GM21367 (cell line): ENCODE results near the gene RAB14.
"Not testable (repeated sequence)": the region's sequence is repeated elsewhere in the genome, so short reads cannot be mapped to it uniquely, and the experiment has no call there.

Source experiments
- ATAC-seq: cut with Tn5 transposase; IDR thresholded peaks from one replicate; pipeline ENCODE4 v1.9.1; 2021; ENCODE audit not compliant: unreplicated experiment

The RAB14 gene

GRCh38 chr9:121169094-121169601 lies 32.5 kb downstream of the RAB14 start:
- no peak for ATAC-seq

GRCh38 chr9:121168052-121168451 lies 33.6 kb downstream of the RAB14 start:
- no peak for ATAC-seq

- no peak for ATAC-seq
These were observed 41.6 kb downstream of the RAB14 start for GRCh38 chr9:121160025-121160424.

GRCh38 chr9:121157939-121158338 lies 43.7 kb downstream of the RAB14 start:
- no peak for ATAC-seq

- peak; percentile 80 for ATAC-seq
These were observed 45.4 kb downstream of the RAB14 start for GRCh38 chr9:121156263-121156731.

- ATAC-seq: no peak
These were observed 46.9 kb downstream of the RAB14 start for GRCh38 chr9:121154782-121155181.

GRCh38 chr9:121153642-121154041 lies 48.0 kb downstream of the RAB14 start:
- ATAC-seq: no peak

GRCh38 chr9:121150188-121150587 lies 51.5 kb downstream of the RAB14 start:
- ATAC-seq: no peak

- no peak for ATAC-seq
These were observed 57.2 kb downstream of the RAB14 start for GRCh38 chr9:121144482-121144881.

- ATAC-seq: no peak
These were observed 57.9 kb downstream of the RAB14 start for GRCh38 chr9:121143771-121144170.

- ATAC-seq: no peak
These were observed 60.0 kb downstream of the RAB14 start for GRCh38 chr9:121141706-121142105.

- ATAC-seq: no peak
These were observed 60.4 kb downstream of the RAB14 start for GRCh38 chr9:121141306-121141705.

- ATAC-seq: no peak
These were observed 61.5 kb downstream of the RAB14 start for GRCh38 chr9:121140162-121140561.

- no peak for ATAC-seq
These were observed 62.7 kb downstream of the RAB14 start for GRCh38 chr9:121138973-121139372.

- ATAC-seq: no peak
These were observed 63.1 kb downstream of the RAB14 start for GRCh38 chr9:121138561-121138960.

GRCh38 chr9:121135642-121136041 lies 66.0 kb downstream of the RAB14 start:
- ATAC-seq: no peak

GRCh38 chr9:121133104-121133816 lies 68.4 kb downstream of the RAB14 start:
- no peak for ATAC-seq

- ATAC-seq: not testable (repeated sequence)
These were observed 72.3 kb downstream of the RAB14 start for GRCh38 chr9:121129384-121129783.
